Measurements from ENCODE around the gene CDC14A.

DNA sequence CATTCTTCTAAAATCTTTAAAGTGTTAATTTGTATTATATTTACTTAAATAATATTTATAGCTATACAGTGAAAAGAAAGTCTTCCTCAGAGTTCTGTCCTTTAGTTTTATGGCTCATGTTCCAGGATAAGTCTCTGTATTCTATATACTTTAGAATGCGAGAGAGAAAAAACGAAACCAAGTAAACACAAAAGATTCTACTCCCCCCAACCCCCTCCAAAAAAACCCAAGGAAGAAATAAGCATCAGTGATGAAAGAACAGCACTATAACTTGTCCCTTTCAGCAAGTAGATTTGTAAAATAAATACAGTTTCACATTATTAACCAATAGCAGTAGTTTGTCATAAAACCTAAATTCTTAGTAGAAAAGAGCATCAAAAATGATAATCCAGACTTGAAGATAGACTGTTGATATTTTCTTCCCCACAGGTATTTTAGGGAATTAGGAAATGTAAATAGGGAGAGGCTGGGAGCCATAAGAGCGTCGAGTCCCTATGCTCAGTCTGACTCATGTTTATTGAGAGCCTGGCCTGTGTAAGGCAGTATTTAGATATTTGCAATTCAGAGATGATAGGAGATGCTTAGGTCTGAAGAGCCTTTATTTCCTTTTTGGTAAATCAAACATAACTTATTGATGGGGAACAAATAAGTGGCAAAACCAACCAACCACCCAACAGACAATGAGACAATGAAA lies 35.5 kb downstream of the CDC14A start:
- TF ChIP-seq, protein P1, sequence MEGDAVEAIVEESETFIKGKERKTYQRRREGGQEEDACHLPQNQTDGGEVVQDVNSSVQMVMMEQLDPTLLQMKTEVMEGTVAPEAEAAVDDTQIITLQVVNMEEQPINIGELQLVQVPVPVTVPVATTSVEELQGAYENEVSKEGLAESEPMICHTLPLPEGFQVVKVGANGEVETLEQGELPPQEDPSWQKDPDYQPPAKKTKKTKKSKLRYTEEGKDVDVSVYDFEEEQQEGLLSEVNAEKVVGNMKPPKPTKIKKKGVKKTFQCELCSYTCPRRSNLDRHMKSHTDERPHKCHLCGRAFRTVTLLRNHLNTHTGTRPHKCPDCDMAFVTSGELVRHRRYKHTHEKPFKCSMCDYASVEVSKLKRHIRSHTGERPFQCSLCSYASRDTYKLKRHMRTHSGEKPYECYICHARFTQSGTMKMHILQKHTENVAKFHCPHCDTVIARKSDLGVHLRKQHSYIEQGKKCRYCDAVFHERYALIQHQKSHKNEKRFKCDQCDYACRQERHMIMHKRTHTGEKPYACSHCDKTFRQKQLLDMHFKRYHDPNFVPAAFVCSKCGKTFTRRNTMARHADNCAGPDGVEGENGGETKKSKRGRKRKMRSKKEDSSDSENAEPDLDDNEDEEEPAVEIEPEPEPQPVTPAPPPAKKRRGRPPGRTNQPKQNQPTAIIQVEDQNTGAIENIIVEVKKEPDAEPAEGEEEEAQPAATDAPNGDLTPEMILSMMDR (IDR thresholded peaks at IDR 0.05): no peak
- no peak for TF ChIP-seq EP300 (IDR thresholded peaks at IDR 0.05)
- no peak for TF ChIP-seq POLR2AphosphoS5 (IDR thresholded peaks at IDR 0.05)
